GM21526 (cell line): ENCODE results near the gene S100A3.
"Not testable (repeated sequence)": the region's sequence is repeated elsewhere in the genome, so short reads cannot be mapped to it uniquely, and the experiment has no call there.

Experiments used
- ATAC-seq: cut with Tn5 transposase; IDR thresholded peaks from one replicate; pipeline ENCODE4 v1.9.1; 2021; ENCODE audit warnings: moderate library complexity; ENCODE audit not compliant: unreplicated experiment, low FRiP score

Gene S100A3

DNA sequence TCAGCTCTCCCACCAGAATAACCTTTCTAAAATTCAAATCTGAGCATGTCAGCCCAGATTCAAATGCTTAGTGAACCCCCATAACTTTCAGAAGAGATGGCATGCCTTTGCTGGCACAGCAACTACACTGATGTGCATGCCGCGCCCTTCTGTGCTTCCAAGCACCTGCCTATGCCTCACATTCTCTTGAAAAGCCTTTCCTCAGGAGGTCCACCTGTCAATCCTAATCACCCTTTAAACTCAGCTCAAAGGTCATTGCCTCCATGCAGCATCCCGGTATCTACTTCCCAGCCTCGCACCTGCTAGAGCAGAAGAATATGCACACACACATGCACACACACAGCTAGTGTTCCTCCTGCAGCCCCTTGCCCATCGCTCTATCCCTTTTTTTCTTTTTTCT is 21.8 kb upstream of the S100A3 start:
- ATAC-seq = no peak

DNA sequence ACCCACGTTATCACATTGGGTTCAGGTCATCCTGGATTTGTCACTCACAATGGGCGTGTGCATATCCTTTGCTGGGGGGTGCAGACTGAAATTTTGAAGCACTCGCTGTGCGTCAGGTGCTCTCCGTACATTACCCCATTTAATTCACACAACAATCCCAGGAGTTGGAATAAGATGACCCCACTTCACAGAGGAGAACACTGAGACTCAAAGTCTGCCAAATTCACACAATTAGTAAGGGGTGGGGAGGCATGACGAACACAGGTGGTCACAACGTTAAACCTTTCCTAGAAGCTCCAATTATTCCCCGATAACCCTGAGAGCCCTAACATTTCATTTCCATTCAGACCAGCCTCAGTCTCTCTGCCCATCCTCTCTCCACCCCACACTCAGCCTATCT is 20.4 kb upstream of the S100A3 start:
- ATAC-seq = no peak

- ATAC-seq = no peak
Measured at GRCh38 chr1:153568367-153569099, 19.5 kb upstream of the S100A3 start.

- no peak for ATAC-seq
Measured at GRCh38 chr1:153567621-153568366, 18.7 kb upstream of the S100A3 start.

DNA sequence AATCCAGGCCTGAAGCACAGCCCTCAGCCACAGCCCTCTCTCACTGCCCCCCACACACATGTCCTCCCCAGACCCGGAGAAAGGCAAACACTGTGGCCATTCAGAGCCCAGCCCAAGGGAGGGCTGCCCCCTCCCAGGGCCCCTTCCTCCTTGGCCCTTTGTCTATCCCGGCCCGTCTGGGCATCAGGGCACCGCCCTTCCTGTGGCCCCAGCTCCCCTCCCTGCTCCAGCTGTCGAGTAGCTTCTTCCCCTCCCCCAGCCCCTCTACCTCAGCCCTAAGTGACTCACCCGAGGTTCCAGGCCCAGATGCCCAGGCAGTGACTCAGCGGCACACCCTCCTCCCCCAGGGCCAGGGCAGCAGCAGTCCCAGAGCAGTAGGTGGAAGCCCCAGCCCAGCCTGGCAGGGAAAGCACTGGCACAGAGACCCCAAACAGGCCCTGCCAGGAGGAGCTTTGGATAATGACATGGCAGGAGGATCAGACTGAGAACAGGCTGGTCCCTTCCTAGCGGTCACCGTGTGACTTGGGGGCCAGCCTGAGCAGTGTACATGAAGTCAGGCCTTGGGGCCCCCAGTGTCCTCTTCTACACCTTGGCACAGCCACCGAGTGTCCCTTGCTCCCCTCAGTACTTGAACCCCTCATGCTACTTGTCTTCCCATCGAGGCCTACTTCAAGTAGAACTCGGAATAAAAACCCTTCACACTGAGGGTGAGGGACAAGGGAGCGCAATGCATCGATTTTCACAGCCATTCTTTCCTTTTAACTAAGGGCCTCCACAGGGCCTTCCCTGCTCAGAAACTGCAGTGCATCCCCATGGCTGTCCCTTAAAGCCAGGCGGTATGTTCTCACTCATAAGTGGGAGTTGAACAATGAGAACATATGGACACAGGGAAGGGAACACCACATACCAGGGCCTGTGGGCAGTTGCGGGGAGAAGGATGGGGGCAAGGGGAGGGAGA is 17.6 kb upstream of the S100A3 start:
- ATAC-seq = no peak

GRCh38 chr1:153565529-153566374 is 16.7 kb upstream of the S100A3 start, which contains the start of gene S100A2:
Gene S100A2, minus strand, starts transcription at chr1:153565844. Its CDS starts 1,967 bp downstream, at chr1:153563877.
- no peak for ATAC-seq

- no peak for ATAC-seq
Measured at GRCh38 chr1:153563991-153564390, 14.9 kb upstream of the S100A3 start.

DNA sequence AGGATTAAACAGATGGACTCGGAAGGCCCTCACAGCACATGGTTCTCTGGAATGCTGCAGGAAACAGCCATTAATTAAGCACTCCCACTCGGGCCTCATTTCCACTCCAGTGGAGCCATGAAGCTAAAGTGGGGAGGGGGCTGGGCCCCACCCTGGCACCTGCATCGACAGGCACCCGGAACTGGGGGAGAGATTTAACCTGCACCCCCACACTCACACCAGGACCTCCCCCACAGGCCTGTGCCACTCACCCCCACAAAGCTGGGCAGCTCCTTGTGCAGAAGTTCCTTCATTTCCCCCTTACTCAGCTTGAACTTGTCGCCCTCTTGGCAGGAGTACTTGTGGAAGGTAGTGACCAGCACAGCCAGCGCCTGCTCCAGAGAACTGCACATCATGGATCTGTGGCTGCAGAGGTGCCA is 14.4 kb upstream of the S100A3 start:
- no peak for ATAC-seq

GRCh38 chr1:153562021-153562420 is 13.0 kb upstream of the S100A3 start:
- ATAC-seq = not testable (repeated sequence)

GRCh38 chr1:153561466-153561985 is 12.5 kb upstream of the S100A3 start:
- ATAC-seq = no peak

GRCh38 chr1:153560771-153561465 is 11.9 kb upstream of the S100A3 start:
- no peak for ATAC-seq

GRCh38 chr1:153560241-153560640 is 11.2 kb upstream of the S100A3 start:
- no peak for ATAC-seq

DNA sequence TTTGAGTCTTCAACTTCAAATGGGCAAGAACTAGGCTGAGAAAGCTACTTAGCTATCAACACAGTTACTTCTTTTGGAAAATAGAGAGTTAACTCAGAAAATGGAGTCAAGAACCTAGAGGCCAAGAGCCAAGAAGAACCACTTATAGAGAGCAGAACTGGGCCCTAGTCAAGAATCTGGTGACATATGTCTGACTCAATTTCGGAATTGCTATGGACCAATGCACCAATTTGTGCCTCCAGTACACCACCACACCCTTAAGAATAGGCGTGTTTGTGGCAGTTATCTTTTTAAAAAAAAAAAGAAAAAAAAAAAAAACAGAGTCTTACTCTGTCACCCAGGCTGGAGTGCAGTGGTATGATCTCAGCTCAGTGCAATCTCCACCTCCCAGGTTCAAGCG is 8.8 kb upstream of the S100A3 start:
- ATAC-seq = no peak

GRCh38 chr1:153556348-153556747 is 7.3 kb upstream of the S100A3 start:
- ATAC-seq = no peak

GRCh38 chr1:153553830-153554541 is 4.9 kb upstream of the S100A3 start:
- ATAC-seq = no peak

DNA sequence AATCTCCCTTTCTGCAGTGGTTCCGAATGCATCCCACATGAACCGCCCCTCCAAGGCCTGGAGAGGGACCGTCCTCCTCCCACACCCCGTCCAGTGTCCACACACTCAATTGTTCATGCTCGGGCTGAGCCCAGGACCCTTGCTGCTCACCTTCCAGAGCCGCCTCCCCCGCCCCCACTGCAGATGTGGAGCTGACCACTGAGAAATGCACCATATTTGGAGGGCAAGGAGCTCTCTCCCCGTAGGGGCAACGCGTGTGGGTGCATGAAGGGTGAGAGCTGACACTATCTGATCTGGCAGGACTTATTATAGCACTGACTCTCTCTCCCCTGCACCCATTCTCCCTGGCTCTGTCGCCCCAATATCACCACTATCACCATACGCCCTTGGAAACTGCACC is 4.0 kb upstream of the S100A3 start:
- no peak for ATAC-seq

DNA sequence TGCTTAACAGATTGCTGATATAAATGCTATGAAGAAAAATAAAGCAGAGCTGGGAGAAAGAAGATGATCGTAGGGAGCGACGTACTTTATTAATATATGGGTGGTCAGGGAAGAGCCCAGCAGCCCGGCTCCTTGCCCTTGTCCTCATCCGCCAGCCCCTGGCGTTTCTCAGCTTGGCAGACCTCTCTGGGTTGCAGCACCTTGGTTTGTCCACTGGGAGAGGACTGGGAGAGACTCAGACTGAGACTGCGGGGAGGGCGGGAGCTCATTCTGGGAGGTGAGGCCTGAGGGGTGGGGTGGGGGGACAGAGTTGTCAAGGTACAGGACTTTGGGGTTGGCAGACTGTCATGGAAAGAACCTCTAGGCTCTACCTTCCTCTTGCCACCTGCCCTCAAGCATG is 3.3 kb upstream of the S100A3 start:
- no peak for ATAC-seq

- no peak for ATAC-seq
Measured at GRCh38 chr1:153550827-153551500, 1.9 kb upstream of the S100A3 start.
